Neural cell (in vitro differentiated cells): ENCODE results near the gene TMEM184B.

Experiments
- EP300 ChIP-seq: fragments of 450-650 bp; conservative IDR thresholded peaks from 2 replicates; pipeline ENCODE4 v1.6.1; 2014; ENCODE audit warnings: antibody characterized with exemption, mild to moderate bottlenecking, moderate library complexity; ENCODE audit not compliant: poor library complexity, severe bottlenecking
- EZH2 ChIP-seq: fragments of 200-600, 300-800 bp; shearing (Covaris generic), sonication (generic); IDR thresholded peaks from 2 replicates; pipeline ENCODE4 v1.6.1; 2014; ENCODE audit warnings: antibody characterized with exemption, low read length, borderline replicate concordance, mild to moderate bottlenecking; ENCODE audit not compliant: insufficient read depth, poor library complexity, severe bottlenecking
- RAD21 ChIP-seq: fragments of 450-650 bp; conservative IDR thresholded peaks from 2 replicates; pipeline ENCODE4 v1.6.1; 2014; ENCODE audit warnings: antibody characterized with exemption, mild to moderate bottlenecking, moderate library complexity
- TF ChIP-seq, protein P1 (sequence below): fragments of 450-650 bp; IDR thresholded peaks from 2 replicates; pipeline ENCODE4 v1.5.1; 2014; ENCODE audit warnings: antibody characterized with exemption, mild to moderate bottlenecking, moderate library complexity; ENCODE audit not compliant: poor library complexity, severe bottlenecking

DNA sequence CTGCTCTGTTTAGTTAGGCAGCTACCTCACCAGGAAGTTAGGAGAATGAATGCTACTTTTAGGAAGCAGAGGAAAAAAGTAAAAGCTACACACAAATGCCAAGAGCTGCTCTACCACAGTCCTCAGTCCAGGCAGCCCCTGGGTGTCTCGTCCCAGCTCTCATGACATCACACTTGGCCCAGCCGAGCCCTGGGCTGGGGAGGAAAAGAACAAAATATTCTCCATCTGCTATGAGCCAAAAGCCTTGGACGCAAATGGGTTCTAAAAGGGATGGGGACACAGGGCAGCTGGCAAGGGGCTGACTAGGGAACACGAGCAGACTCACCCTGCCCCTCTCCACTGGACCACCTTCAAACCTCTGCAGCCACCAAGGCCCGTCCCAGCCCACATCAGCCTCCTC is 26.1 kb downstream of the TMEM184B start:
- TF ChIP-seq, protein P1, sequence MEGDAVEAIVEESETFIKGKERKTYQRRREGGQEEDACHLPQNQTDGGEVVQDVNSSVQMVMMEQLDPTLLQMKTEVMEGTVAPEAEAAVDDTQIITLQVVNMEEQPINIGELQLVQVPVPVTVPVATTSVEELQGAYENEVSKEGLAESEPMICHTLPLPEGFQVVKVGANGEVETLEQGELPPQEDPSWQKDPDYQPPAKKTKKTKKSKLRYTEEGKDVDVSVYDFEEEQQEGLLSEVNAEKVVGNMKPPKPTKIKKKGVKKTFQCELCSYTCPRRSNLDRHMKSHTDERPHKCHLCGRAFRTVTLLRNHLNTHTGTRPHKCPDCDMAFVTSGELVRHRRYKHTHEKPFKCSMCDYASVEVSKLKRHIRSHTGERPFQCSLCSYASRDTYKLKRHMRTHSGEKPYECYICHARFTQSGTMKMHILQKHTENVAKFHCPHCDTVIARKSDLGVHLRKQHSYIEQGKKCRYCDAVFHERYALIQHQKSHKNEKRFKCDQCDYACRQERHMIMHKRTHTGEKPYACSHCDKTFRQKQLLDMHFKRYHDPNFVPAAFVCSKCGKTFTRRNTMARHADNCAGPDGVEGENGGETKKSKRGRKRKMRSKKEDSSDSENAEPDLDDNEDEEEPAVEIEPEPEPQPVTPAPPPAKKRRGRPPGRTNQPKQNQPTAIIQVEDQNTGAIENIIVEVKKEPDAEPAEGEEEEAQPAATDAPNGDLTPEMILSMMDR, result no peak
- TF ChIP-seq EZH2, result no peak
- no peak for TF ChIP-seq RAD21
- no peak for TF ChIP-seq EP300
